GM06990 (cell line): Measurements from ENCODE around the gene PGAM5.
"Not testable (repeated sequence)": the region's sequence is repeated elsewhere in the genome, so short reads cannot be mapped to it uniquely, and the experiment has no call there.

Source experiments
- DNase-seq: peaks from one replicate; pipeline ENCODE4 v3.0.0-alpha.2; 2011; ENCODE audit not compliant: insufficient read length; ENCODE audit errors: extremely low read depth
- H3K27me3 ChIP-seq: replicated peaks from 2 replicates; pipeline ENCODE4 v1.6.0; 2011; ENCODE audit warnings: low read length; ENCODE audit not compliant: control insufficient read depth, insufficient read depth
- H3K36me3 ChIP-seq: 2 replicates; pipeline ENCODE4 v1.5.1; 2011; ENCODE audit warnings: low read length; ENCODE audit not compliant: control insufficient read depth, insufficient read depth
- H3K4me3 ChIP-seq: replicated peaks from 2 replicates; pipeline ENCODE4 v1.5.1; 2011; ENCODE audit warnings: low read depth, mild to moderate bottlenecking, control low read depth, low read length
- TF ChIP-seq, protein P1 (sequence below): IDR thresholded peaks from 2 replicates; pipeline ENCODE4 v1.5.1; 2011; ENCODE audit warnings: low read length, control low read depth, mild to moderate bottlenecking, inconsistent platforms; ENCODE audit not compliant: insufficient read depth, poor library complexity, severe bottlenecking

Gene PGAM5

DNA sequence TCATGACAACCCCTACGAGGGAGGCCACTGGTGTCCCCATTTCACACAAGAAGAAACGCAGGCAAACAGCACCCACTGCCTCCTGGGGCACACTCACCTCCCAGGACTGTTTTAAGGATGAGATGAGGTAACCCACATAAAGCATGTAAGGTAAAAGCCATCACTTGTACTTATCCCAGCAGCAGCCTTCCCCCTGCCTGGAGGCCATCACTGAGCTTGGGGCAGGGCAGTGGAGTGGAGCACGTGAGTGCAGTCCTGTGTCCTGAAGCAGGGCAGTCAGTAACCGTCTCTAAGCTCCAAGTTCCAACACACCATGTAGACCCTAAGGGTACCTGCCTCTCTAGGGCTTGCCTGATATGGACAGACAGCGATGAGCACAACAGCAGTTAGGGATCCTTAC lies 25.2 kb upstream of the PGAM5 start:
- TF ChIP-seq, protein P1, sequence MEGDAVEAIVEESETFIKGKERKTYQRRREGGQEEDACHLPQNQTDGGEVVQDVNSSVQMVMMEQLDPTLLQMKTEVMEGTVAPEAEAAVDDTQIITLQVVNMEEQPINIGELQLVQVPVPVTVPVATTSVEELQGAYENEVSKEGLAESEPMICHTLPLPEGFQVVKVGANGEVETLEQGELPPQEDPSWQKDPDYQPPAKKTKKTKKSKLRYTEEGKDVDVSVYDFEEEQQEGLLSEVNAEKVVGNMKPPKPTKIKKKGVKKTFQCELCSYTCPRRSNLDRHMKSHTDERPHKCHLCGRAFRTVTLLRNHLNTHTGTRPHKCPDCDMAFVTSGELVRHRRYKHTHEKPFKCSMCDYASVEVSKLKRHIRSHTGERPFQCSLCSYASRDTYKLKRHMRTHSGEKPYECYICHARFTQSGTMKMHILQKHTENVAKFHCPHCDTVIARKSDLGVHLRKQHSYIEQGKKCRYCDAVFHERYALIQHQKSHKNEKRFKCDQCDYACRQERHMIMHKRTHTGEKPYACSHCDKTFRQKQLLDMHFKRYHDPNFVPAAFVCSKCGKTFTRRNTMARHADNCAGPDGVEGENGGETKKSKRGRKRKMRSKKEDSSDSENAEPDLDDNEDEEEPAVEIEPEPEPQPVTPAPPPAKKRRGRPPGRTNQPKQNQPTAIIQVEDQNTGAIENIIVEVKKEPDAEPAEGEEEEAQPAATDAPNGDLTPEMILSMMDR = no peak
- Histone ChIP-seq H3K36me3 (peaks cover 3% of the 10 kb centered on the region; the same call in 1 of the 2 replicates), H3K27me3 (no peaks in the 10 kb centered on the region), H3K4me3 (no peak overlapping the region)
- no peak for DNase-seq

DNA sequence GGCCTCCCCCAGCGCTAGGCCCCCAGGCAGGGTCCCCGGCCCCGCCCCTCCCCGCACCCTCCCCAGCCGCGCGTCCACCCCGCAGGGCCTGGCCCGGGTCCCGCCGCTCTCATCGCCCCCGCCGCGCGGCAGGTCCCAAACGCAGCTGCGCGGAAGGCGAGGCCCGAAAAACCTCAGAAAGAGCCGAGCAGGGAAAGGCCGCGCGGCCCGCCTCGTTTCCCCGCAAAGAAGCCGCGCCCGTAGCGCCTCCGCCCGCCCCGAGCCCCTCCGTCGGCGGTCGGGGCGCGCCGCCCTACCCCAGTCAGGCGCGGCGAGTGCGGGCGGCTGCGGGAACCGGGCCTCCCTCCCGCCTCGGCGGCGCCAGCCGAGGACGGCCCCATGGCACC lies 23.8 kb upstream of the PGAM5 start:
- Histone ChIP-seq H3K27me3 (no peaks in the 10 kb centered on the region), H3K4me3 (peak overlapping the region; percentile 77), H3K36me3 (no peaks in the 10 kb centered on the region)
- TF ChIP-seq, protein P1 = no peak
- DNase-seq = no peak

DNA sequence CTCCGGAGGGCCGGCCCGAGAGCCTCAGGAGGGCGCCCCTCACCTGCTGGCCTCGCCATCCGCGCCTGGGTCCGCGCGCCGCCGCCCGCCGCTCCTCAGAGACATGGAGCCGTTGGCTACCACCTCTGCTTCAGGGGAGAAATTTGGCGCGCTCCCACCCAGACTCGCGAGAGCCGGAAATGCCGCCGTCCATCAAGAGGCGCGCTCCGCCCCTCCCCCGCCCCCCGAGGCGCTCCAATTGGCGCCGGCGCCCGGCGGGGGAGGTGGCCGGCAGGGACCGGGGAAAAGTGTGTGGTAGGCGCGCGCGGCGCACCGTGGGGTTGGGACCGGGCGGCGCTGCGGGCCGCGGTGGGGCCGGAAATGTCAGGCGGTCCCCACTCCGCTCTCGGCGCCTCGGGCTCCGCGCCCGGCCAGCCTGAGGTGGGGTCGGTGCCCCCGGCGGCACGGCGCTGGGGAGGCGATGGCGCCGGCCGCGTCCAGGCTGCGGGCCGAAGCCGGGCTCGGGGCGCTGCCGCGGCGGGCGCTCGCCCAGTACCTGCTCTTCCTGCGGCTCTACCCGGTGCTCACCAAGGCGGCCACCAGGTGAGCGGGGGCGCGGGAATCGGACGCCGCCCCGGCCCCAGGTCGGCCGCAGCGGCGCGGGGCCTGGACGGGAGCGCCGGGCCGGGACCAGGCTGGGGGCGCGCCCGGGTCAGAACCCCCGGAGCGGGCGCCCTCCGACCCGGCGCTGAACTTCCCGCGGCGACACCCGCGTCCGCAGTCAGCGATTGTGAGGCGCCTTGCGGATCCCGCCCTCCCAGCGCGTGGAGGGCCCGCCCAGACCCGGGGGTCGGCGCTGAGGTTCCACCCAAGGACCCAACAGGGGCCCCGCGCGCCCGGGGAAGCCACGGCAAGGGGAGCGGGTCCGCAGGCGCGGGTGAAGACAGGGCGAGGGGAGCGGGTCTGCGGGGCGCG lies 23.2 kb upstream of the PGAM5 start, which contains the start of the genes POLE and PXMP2:
Gene POLE (minus strand): TSS at position 132 of the 954 bp plus-strand sequence. CDS start 27 bp downstream, at position 105.
Gene PXMP2 (plus strand): TSS at position 377 of the 954 bp plus-strand sequence. CDS start 84 bp downstream, at position 461.
- Histone ChIP-seq H3K27me3 (no peaks in the 10 kb centered on the region), H3K36me3 (no peaks in the 10 kb centered on the region), H3K4me3 (peak within 1 kb of the TSS; percentile 77)
- DNase-seq = peak; percentile 98
- TF ChIP-seq, protein P1 = no peak

GRCh38 chr12:132689227-132689626 lies 21.4 kb upstream of the PGAM5 start:
- TF ChIP-seq, protein P1 = no peak
- no peak overlapping the region for H3K4me3 ChIP-seq
- H3K36me3 ChIP-seq = no peaks in the 10 kb centered on the region
- no peak for DNase-seq
- H3K27me3 ChIP-seq = no peaks in the 10 kb centered on the region

GRCh38 chr12:132690112-132690511 lies 20.5 kb upstream of the PGAM5 start:
- Histone ChIP-seq H3K4me3 (no peak overlapping the region), H3K27me3 (no peaks in the 10 kb centered on the region), H3K36me3 (no peaks in the 10 kb centered on the region)
- TF ChIP-seq, protein P1 = no peak
- DNase-seq = no peak

DNA sequence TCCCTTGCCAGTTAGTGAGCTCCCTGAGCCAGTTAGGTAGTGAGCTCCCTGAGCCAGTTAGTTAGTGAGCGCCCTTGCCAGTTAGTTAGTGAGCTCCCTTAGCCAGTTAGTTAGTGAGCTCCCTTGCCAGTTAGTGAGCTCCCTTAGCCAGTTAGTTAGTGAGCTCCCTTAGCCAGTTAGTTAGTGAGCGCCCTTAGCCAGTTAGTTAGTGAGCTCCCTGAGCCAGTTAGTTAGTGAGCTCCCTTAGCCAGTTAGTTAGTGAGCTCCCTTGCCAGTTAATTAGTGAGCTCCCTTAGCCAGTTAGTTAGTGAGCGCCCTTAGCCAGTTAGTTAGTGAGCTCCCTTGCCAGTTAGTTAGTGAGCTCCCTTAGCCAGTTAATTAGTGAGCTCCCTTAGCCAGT lies 18.6 kb upstream of the PGAM5 start:
- H3K27me3 ChIP-seq, H3K4me3 ChIP-seq, DNase-seq, H3K36me3 ChIP-seq: not testable (repeated sequence)

DNA sequence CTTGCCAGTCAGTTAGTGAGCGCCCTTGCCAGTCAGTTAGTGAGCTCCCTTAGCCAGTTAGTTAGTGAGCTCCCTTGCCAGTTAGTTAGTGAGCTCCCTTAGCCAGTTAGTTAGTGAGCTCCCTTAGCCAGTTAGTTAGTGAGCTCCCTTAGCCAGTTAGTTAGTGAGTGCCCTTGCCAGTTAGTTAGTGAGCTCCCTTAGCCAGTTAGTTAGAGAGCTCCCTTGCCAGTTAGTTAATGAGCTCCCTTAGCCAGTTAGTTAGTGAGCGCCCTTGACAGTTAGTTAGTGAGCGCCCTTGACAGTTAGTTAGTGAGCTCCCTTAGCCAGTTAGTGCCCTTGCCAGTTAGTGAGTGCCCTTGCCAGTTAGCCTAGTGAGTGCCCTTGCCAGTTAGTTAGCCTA lies 15.8 kb upstream of the PGAM5 start:
- H3K27me3 ChIP-seq, H3K36me3 ChIP-seq, H3K4me3 ChIP-seq, DNase-seq: not testable (repeated sequence)
